H1 (cell line): ENCODE data around the gene RGR. TPM values are rescaled to one million over a fixed set of nuclear protein-coding genes. Genes with fewer than 3 reads are reported as not detected.

Experiments used
- EZH2 ChIP-seq: fragments of 200-600 bp; sonication (generic); IDR thresholded peaks from 2 replicates; pipeline ENCODE4 v1.7.1; 2012; ENCODE audit warnings: low read depth, mild to moderate bottlenecking, moderate library complexity, low read length, inconsistent platforms; ENCODE audit not compliant: severe bottlenecking
- GABPA ChIP-seq: IDR thresholded peaks from 2 replicates; pipeline ENCODE4 v1.6.1; 2011; ENCODE audit warnings: mild to moderate bottlenecking, low read length, moderate library complexity, borderline replicate concordance; ENCODE audit not compliant: insufficient read depth
- PHF8 ChIP-seq: fragments of 200-600 bp; sonication (generic); conservative IDR thresholded peaks from 2 replicates; pipeline ENCODE4 v1.7.1; 2012; ENCODE audit warnings: low read depth, mild to moderate bottlenecking, inconsistent platforms, low read length, moderate library complexity
- POU5F1 ChIP-seq: IDR thresholded peaks from 2 replicates; pipeline ENCODE4 v1.6.1; 2011; ENCODE audit warnings: low read depth, mild to moderate bottlenecking, low read length, moderate library complexity
- RAD21 ChIP-seq, 2 experiments: IDR thresholded peaks in 1 of 2; conservative IDR thresholded peaks in 1 of 2; 2 replicates each; pipeline ENCODE4 v1.6.1; 2011; ENCODE audit warnings: low read depth in 2 of 2, low read length in 2 of 2, improper control_type of control experiment in 1 of 2, inconsistent platforms in 1 of 2, mild to moderate bottlenecking in 1 of 2, moderate library complexity in 1 of 2
- SP2 ChIP-seq: IDR thresholded peaks from 2 replicates; pipeline ENCODE4 v1.6.1; 2012; ENCODE audit warnings: mild to moderate bottlenecking, low read length, inconsistent platforms
- TBP ChIP-seq: IDR thresholded peaks from 2 replicates; pipeline ENCODE4 v1.6.1; 2011; ENCODE audit warnings: low read depth, low read length, improper control_type of control experiment
- TEAD4 ChIP-seq: IDR thresholded peaks from 2 replicates; pipeline ENCODE4 v1.6.1; 2012; ENCODE audit warnings: low read depth, low read length, inconsistent platforms, mixed read lengths
- polyA plus RNA-seq, 7 experiments: library from polyadenylated mRNA; depleted of rRNA in 3 of 7; stranded (reverse) in 5 of 7; unstranded in 2 of 7; fragments of >200 nt in 5 of 7; fragments of 200-250 nt in 2 of 7; gene quantifications; 1 replicate in 5 of 7; 2 replicates in 1 of 7; 4 replicates in 1 of 7; pipeline versions ENCODE4 v1.2.1 to v1.2.3, GENCODE V29; 2011 to 2013; ENCODE audit warnings: missing spikeins in 2 of 7, mixed read lengths in 2 of 7
- total RNA-seq: library from RNA; stranded (reverse); fragmentation: NEBNext Ultra II Directional; extraction: Animal tissue kit (Norgen Biotek cat#: 25700); gene quantifications from 2 replicates; pipeline ENCODE4 v1.2.1, GENCODE V29; 2021
- TF ChIP-seq, protein P1 (sequence below): fragments of 300-600 bp; sonication (generic); IDR thresholded peaks from 2 replicates; pipeline ENCODE4 v1.7.1; 2012; ENCODE audit warnings: low read length, moderate library complexity, mild to moderate bottlenecking, inconsistent platforms; ENCODE audit not compliant: insufficient replicate concordance

Gene RGR
- total and polyA plus RNA-seq, 2 of the 8 experiments (the other 6 are each of a cell fraction or from before 2014, with no cell fraction given), result not detected

DNA sequence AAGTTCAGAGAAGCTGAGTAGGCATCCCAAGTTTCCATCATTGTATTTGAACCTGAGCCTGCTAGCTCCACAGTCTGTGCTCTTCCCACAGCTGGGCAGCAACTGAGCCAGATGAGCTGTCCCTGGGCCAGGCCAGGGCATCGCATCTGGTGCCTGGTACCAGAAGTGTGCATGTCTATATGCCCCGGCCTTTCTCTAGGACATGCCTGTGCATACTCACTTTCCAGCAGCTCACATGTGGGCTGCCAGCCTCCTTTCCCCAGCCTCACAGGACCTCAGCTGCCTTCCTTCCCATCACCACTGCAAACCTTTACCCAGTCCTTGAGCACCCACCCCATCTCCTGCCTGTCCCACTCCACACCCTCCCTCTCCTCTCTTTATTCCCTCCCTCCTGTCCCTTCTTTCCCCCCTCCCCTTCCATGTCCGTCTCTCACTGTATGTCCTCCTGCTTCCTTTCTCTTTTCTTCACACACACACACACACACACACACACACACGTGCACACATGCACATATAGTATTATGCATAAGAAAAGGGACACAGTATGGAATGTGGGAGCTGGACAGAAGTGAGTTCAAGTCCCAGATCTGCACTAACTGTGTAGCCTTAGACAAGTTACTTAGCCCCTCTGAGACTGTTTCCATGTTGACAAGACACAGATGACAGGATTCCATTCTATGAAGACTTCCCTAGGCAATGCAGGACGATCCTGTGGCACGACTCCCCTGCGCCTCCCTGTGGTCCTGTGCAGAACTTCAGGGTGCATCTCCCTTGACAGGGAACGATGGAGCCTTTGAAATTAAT lies 39.6 kb upstream of the RGR start (continued):
- TF ChIP-seq, protein P1, sequence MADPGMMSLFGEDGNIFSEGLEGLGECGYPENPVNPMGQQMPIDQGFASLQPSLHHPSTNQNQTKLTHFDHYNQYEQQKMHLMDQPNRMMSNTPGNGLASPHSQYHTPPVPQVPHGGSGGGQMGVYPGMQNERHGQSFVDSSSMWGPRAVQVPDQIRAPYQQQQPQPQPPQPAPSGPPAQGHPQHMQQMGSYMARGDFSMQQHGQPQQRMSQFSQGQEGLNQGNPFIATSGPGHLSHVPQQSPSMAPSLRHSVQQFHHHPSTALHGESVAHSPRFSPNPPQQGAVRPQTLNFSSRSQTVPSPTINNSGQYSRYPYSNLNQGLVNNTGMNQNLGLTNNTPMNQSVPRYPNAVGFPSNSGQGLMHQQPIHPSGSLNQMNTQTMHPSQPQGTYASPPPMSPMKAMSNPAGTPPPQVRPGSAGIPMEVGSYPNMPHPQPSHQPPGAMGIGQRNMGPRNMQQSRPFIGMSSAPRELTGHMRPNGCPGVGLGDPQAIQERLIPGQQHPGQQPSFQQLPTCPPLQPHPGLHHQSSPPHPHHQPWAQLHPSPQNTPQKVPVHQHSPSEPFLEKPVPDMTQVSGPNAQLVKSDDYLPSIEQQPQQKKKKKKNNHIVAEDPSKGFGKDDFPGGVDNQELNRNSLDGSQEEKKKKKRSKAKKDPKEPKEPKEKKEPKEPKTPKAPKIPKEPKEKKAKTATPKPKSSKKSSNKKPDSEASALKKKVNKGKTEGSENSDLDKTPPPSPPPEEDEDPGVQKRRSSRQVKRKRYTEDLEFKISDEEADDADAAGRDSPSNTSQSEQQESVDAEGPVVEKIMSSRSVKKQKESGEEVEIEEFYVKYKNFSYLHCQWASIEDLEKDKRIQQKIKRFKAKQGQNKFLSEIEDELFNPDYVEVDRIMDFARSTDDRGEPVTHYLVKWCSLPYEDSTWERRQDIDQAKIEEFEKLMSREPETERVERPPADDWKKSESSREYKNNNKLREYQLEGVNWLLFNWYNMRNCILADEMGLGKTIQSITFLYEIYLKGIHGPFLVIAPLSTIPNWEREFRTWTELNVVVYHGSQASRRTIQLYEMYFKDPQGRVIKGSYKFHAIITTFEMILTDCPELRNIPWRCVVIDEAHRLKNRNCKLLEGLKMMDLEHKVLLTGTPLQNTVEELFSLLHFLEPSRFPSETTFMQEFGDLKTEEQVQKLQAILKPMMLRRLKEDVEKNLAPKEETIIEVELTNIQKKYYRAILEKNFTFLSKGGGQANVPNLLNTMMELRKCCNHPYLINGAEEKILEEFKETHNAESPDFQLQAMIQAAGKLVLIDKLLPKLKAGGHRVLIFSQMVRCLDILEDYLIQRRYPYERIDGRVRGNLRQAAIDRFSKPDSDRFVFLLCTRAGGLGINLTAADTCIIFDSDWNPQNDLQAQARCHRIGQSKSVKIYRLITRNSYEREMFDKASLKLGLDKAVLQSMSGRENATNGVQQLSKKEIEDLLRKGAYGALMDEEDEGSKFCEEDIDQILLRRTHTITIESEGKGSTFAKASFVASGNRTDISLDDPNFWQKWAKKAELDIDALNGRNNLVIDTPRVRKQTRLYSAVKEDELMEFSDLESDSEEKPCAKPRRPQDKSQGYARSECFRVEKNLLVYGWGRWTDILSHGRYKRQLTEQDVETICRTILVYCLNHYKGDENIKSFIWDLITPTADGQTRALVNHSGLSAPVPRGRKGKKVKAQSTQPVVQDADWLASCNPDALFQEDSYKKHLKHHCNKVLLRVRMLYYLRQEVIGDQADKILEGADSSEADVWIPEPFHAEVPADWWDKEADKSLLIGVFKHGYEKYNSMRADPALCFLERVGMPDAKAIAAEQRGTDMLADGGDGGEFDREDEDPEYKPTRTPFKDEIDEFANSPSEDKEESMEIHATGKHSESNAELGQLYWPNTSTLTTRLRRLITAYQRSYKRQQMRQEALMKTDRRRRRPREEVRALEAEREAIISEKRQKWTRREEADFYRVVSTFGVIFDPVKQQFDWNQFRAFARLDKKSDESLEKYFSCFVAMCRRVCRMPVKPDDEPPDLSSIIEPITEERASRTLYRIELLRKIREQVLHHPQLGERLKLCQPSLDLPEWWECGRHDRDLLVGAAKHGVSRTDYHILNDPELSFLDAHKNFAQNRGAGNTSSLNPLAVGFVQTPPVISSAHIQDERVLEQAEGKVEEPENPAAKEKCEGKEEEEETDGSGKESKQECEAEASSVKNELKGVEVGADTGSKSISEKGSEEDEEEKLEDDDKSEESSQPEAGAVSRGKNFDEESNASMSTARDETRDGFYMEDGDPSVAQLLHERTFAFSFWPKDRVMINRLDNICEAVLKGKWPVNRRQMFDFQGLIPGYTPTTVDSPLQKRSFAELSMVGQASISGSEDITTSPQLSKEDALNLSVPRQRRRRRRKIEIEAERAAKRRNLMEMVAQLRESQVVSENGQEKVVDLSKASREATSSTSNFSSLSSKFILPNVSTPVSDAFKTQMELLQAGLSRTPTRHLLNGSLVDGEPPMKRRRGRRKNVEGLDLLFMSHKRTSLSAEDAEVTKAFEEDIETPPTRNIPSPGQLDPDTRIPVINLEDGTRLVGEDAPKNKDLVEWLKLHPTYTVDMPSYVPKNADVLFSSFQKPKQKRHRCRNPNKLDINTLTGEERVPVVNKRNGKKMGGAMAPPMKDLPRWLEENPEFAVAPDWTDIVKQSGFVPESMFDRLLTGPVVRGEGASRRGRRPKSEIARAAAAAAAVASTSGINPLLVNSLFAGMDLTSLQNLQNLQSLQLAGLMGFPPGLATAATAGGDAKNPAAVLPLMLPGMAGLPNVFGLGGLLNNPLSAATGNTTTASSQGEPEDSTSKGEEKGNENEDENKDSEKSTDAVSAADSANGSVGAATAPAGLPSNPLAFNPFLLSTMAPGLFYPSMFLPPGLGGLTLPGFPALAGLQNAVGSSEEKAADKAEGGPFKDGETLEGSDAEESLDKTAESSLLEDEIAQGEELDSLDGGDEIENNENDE, result no peak
- TF ChIP-seq SP2 (no peak), TEAD4 (no peak), TBP (no peak), PHF8 (no peak), POU5F1 (0 out of 2 replicates have a peak, but pooled peaks have one; percentile 8), GABPA (no peak), RAD21 (IDR thresholded peaks at IDR 0.05 in 1 of 2, conservative IDR thresholded peaks at IDR 0.05 in 1 of 2; ENCODE audit: low read depth in 2 of 2, low read length in 2 of 2) (peak; percentile 86 to 88), EZH2 (no peak)
